Rectal smooth muscle tissue (tissue), 1 donor: Measurements from ENCODE around the gene PARP15.

ENCODE experiments used
- H3K27ac ChIP-seq: one replicate; pipeline ENCODE4 v1.7.0; 2013; ENCODE audit warnings: low read depth, low read length, inconsistent platforms
- H3K27me3 ChIP-seq: one replicate; pipeline ENCODE4 v1.7.0; 2013; ENCODE audit warnings: low read length; ENCODE audit not compliant: control insufficient read depth, insufficient read depth
- H3K36me3 ChIP-seq: one replicate; pipeline ENCODE4 v1.7.0; 2013; ENCODE audit warnings: low read length; ENCODE audit not compliant: control insufficient read depth, insufficient read depth
- H3K4me1 ChIP-seq: one replicate; pipeline ENCODE4 v1.7.0; 2013; ENCODE audit warnings: low read length; ENCODE audit not compliant: control insufficient read depth, insufficient read depth
- H3K4me3 ChIP-seq: one replicate; pipeline ENCODE4 v1.7.0; 2013; ENCODE audit warnings: low read length
- H3K9ac ChIP-seq: one replicate; pipeline ENCODE4 v1.7.0; 2013; ENCODE audit warnings: low read length

The PARP15 gene

GRCh38 chr3:122660297-122660974 is 83.0 kb downstream of the PARP15 start:
- Histone ChIP-seq H3K27ac (no peak overlapping the region), H3K9ac (no peak overlapping the region), H3K36me3 (no peaks in the 10 kb centered on the region), H3K4me3 (no peak overlapping the region), H3K4me1 (no peaks in the 10 kb centered on the region), H3K27me3 (no peaks in the 10 kb centered on the region)

GRCh38 chr3:122661633-122662032 is 84.2 kb downstream of the PARP15 start:
- H3K36me3 ChIP-seq, result no peaks in the 10 kb centered on the region
- H3K9ac ChIP-seq, result no peak overlapping the region
- H3K27me3 ChIP-seq, result no peaks in the 10 kb centered on the region
- H3K4me3 ChIP-seq, result no peak overlapping the region
- no peak overlapping the region for H3K27ac ChIP-seq
- H3K4me1 ChIP-seq, result no peaks in the 10 kb centered on the region

- Histone ChIP-seq H3K9ac (no peak overlapping the region), H3K36me3 (no peaks in the 10 kb centered on the region), H3K27me3 (no peaks in the 10 kb centered on the region), H3K4me1 (no peaks in the 10 kb centered on the region), H3K4me3 (no peak overlapping the region), H3K27ac (no peak overlapping the region)
Observed at GRCh38 chr3:122662505-122662904, 85.1 kb downstream of the PARP15 start.

GRCh38 chr3:122665226-122665786 is 87.9 kb downstream of the PARP15 start:
- Histone ChIP-seq H3K27ac (no peak overlapping the region), H3K36me3 (no peaks in the 10 kb centered on the region), H3K9ac (no peak overlapping the region), H3K4me3 (no peak overlapping the region), H3K27me3 (no peaks in the 10 kb centered on the region), H3K4me1 (no peaks in the 10 kb centered on the region)

- Histone ChIP-seq H3K27ac (no peak overlapping the region), H3K27me3 (no peaks in the 10 kb centered on the region), H3K4me3 (no peak overlapping the region), H3K36me3 (no peaks in the 10 kb centered on the region), H3K4me1 (no peaks in the 10 kb centered on the region), H3K9ac (no peak overlapping the region)
Observed at GRCh38 chr3:122665881-122666280, 88.4 kb downstream of the PARP15 start.

GRCh38 chr3:122668930-122669730 is 91.7 kb downstream of the PARP15 start:
- Histone ChIP-seq H3K27ac (no peak overlapping the region), H3K4me1 (no peaks in the 10 kb centered on the region), H3K36me3 (no peaks in the 10 kb centered on the region), H3K27me3 (no peaks in the 10 kb centered on the region), H3K4me3 (no peak overlapping the region), H3K9ac (no peak overlapping the region)

- H3K9ac ChIP-seq, result no peak overlapping the region
- H3K27me3 ChIP-seq, result no peaks in the 10 kb centered on the region
- no peak overlapping the region for H3K4me3 ChIP-seq
- H3K4me1 ChIP-seq, result no peaks in the 10 kb centered on the region
- no peaks in the 10 kb centered on the region for H3K36me3 ChIP-seq
- H3K27ac ChIP-seq, result no peak overlapping the region
Observed at GRCh38 chr3:122671553-122671952, 94.1 kb downstream of the PARP15 start.

- Histone ChIP-seq H3K27ac (no peak overlapping the region), H3K4me1 (peaks cover 3% of the 10 kb centered on the region), H3K27me3 (no peaks in the 10 kb centered on the region), H3K36me3 (no peaks in the 10 kb centered on the region), H3K9ac (no peak overlapping the region), H3K4me3 (no peak overlapping the region)
Observed at GRCh38 chr3:122674339-122674738, 96.9 kb downstream of the PARP15 start.

- Histone ChIP-seq H3K27me3 (no peaks in the 10 kb centered on the region), H3K36me3 (no peaks in the 10 kb centered on the region), H3K4me3 (no peak overlapping the region), H3K4me1 (peaks cover 12% of the 10 kb centered on the region), H3K27ac (no peak overlapping the region), H3K9ac (no peak overlapping the region)
Observed at GRCh38 chr3:122676759-122677158, 99.3 kb downstream of the PARP15 start.

- no peak overlapping the region for H3K9ac ChIP-seq
- no peaks in the 10 kb centered on the region for H3K36me3 ChIP-seq
- H3K27me3 ChIP-seq, result no peaks in the 10 kb centered on the region
- H3K27ac ChIP-seq, result no peak overlapping the region
- H3K4me3 ChIP-seq, result no peak overlapping the region
- peaks cover 12% of the 10 kb centered on the region for H3K4me1 ChIP-seq
Observed at GRCh38 chr3:122677216-122677615, 99.8 kb downstream of the PARP15 start.

GRCh38 chr3:122678506-122678905 is 101.1 kb downstream of the PARP15 start:
- Histone ChIP-seq H3K36me3 (no peaks in the 10 kb centered on the region), H3K27ac (peak overlapping the region; percentile 11), H3K27me3 (no peaks in the 10 kb centered on the region), H3K9ac (no peak overlapping the region), H3K4me3 (no peak overlapping the region), H3K4me1 (peaks cover 12% of the 10 kb centered on the region)

GRCh38 chr3:122679085-122679881 is 101.8 kb downstream of the PARP15 start:
- no peaks in the 10 kb centered on the region for H3K36me3 ChIP-seq
- H3K27ac ChIP-seq, result peak overlapping the region; percentile 91
- H3K27me3 ChIP-seq, result no peaks in the 10 kb centered on the region
- H3K4me3 ChIP-seq, result peak overlapping the region; percentile 82
- peaks cover 12% of the 10 kb centered on the region for H3K4me1 ChIP-seq
- peak overlapping the region; percentile 60 for H3K9ac ChIP-seq
